Gastrocnemius medialis (tissue), 4 donors: ENCODE results near the gene LIN28A.

ENCODE experiments used
- CTCF ChIP-seq, 5 experiments: fragments of 450-650 bp in 3 of 5; fragments of 200-600 bp in 2 of 5; sonication (generic) in 2 of 5; IDR thresholded peaks in 4 of 5; conservative IDR thresholded peaks in 1 of 5; 1 replicate in 4 of 5; 2 replicates in 1 of 5; pipeline ENCODE4 v1.5.1; 2016 to 2019; ENCODE audit warnings: antibody characterized with exemption in 5 of 5, mild to moderate bottlenecking in 3 of 5, moderate library complexity in 3 of 5
- POLR2A ChIP-seq, 2 donors: fragments of 450-650 bp; IDR thresholded peaks; one replicate each; pipeline ENCODE4 v1.6.1; 2017; ENCODE audit warnings: antibody characterized with exemption in 2 of 2, mild to moderate bottlenecking in 2 of 2, moderate library complexity in 2 of 2

- no peak for TF ChIP-seq CTCF (IDR thresholded peaks at IDR 0.05 in 4 of 5, conservative IDR thresholded peaks at IDR 0.05 in 1 of 5)
- no peak for TF ChIP-seq POLR2A (IDR thresholded peaks at IDR 0.05)
Measured at GRCh38 chr1:26470878-26471497, 60.4 kb downstream of the LIN28A start.
